Raji (cell line): ENCODE data around the gene MICU2.

Experiments used
- POLR2A ChIP-seq: IDR thresholded peaks from 2 replicates; pipeline ENCODE4 v1.6.1; 2011; ENCODE audit warnings: low read depth, low read length, control low read depth; ENCODE audit not compliant: insufficient read depth

MICU2 gene

GRCh38 chr13:21608961-21609360 is 5.0 kb upstream of the MICU2 start:
- TF ChIP-seq POLR2A: no peak

- TF ChIP-seq POLR2A: no peak
Measured at GRCh38 chr13:21606796-21607195, 2.8 kb upstream of the MICU2 start.

GRCh38 chr13:21606251-21606650 is 2.3 kb upstream of the MICU2 start:
- TF ChIP-seq POLR2A: no peak

GRCh38 chr13:21596722-21597121 is 7.2 kb downstream of the MICU2 start:
- TF ChIP-seq POLR2A: no peak

GRCh38 chr13:21595546-21595822 is 8.5 kb downstream of the MICU2 start:
- TF ChIP-seq POLR2A: no peak

- TF ChIP-seq POLR2A: no peak
Measured at GRCh38 chr13:21594715-21595545, 9.0 kb downstream of the MICU2 start.

GRCh38 chr13:21590231-21590630 is 13.7 kb downstream of the MICU2 start:
- no peak for TF ChIP-seq POLR2A

- no peak for TF ChIP-seq POLR2A
Measured at GRCh38 chr13:21584973-21585592, 18.9 kb downstream of the MICU2 start.

- no peak for TF ChIP-seq POLR2A
Measured at GRCh38 chr13:21583478-21583877, 20.5 kb downstream of the MICU2 start.

- TF ChIP-seq POLR2A: no peak
Measured at GRCh38 chr13:21580736-21581135, 23.2 kb downstream of the MICU2 start.

GRCh38 chr13:21579754-21580316 is 24.1 kb downstream of the MICU2 start:
- no peak for TF ChIP-seq POLR2A

- TF ChIP-seq POLR2A: no peak
Measured at GRCh38 chr13:21578748-21579147, 25.2 kb downstream of the MICU2 start.

GRCh38 chr13:21576426-21576825 is 27.5 kb downstream of the MICU2 start:
- no peak for TF ChIP-seq POLR2A

- no peak for TF ChIP-seq POLR2A
Measured at GRCh38 chr13:21573920-21574712, 29.9 kb downstream of the MICU2 start.

- no peak for TF ChIP-seq POLR2A
Measured at GRCh38 chr13:21569686-21570085, 34.3 kb downstream of the MICU2 start.

GRCh38 chr13:21568854-21569253 is 35.1 kb downstream of the MICU2 start:
- TF ChIP-seq POLR2A: no peak
